ENCODE data around the gene PRAMEF20.

PRAMEF20 gene

GRCh38 chr1:13462682-13463081, 52.4 kb downstream of the PRAMEF20 start:
- no peak for DNase-seq (ENCODE audit: low spot score)

- DNase-seq (ENCODE audit: low spot score), result no peak
Observed at GRCh38 chr1:13465515-13465914, 55.3 kb downstream of the PRAMEF20 start.

- DNase-seq (ENCODE audit: low spot score), result no peak
Observed at GRCh38 chr1:13469343-13469742, 59.1 kb downstream of the PRAMEF20 start.
